Naive B cell (primary cell): Measurements from ENCODE around the gene TBL1X. TPM values are rescaled to one million over a fixed set of nuclear protein-coding genes. Genes with fewer than 3 reads are reported as not detected.

Experiments used
- ATAC-seq, 2 donors: fragments of 150-1000 bp; cut with Tn5 transposase; 2 replicates each; pipeline ENCODE4 v1.10.0; 2021; ENCODE audit warnings: low read depth in 2 of 2, mild to moderate bottlenecking in 2 of 2, moderate library complexity in 2 of 2
- DNase-seq: peaks from one replicate; pipeline ENCODE4 v3.0.0; 2022
- H3K27ac Mint-ChIP-seq, 6 donors: one replicate each; pipeline ENCODE4 v1.8.0; 2020 to 2022; ENCODE audit warnings: mild to moderate bottlenecking in 6 of 6, mixed read lengths in 6 of 6, moderate library complexity in 5 of 6, inconsistent platforms in 2 of 6
- H3K27me3 Mint-ChIP-seq, 3 donors: one replicate each; pipeline ENCODE4 v1.8.0; 2021 to 2022; ENCODE audit warnings: mixed read lengths in 3 of 3, mild to moderate bottlenecking in 1 of 3
- H3K36me3 Mint-ChIP-seq, 2 donors: one replicate each; pipeline ENCODE4 v1.8.0; 2020 to 2022; ENCODE audit warnings: mixed read lengths in 2 of 2, inconsistent platforms in 1 of 2, mild to moderate bottlenecking in 1 of 2
- H3K4me1 Mint-ChIP-seq, 3 donors: one replicate each; pipeline ENCODE4 v1.8.0; 2020 to 2022; ENCODE audit warnings: mixed read lengths in 3 of 3, inconsistent platforms in 1 of 3, mild to moderate bottlenecking in 1 of 3, moderate library complexity in 1 of 3
- H3K4me3 Mint-ChIP-seq, 8 donors: one replicate each; pipeline ENCODE4 v1.8.0; 2020 to 2022; ENCODE audit warnings: mild to moderate bottlenecking in 8 of 8, mixed read lengths in 8 of 8, moderate library complexity in 8 of 8, inconsistent platforms in 2 of 8
- H3K9me3 Mint-ChIP-seq, 7 donors: one replicate each; pipeline ENCODE4 v1.8.0; 2020 to 2022; ENCODE audit warnings: mixed read lengths in 7 of 7, mild to moderate bottlenecking in 5 of 7, inconsistent platforms in 2 of 7, moderate library complexity in 1 of 7
- polyA plus RNA-seq, 6 donors: library from polyadenylated mRNA; unstranded; fragments of 300-500 nt; fragmentation: Illumina TruSeq; gene quantifications; one replicate each; pipeline ENCODE4 v1.2.3, GENCODE V29; 2021; ENCODE audit warnings: low read depth in 6 of 6

Gene TBL1X
- polyA plus RNA-seq, 6 donors from 2014 or later = 14.0 to 26.8 (median 18.8) TPM

DNA sequence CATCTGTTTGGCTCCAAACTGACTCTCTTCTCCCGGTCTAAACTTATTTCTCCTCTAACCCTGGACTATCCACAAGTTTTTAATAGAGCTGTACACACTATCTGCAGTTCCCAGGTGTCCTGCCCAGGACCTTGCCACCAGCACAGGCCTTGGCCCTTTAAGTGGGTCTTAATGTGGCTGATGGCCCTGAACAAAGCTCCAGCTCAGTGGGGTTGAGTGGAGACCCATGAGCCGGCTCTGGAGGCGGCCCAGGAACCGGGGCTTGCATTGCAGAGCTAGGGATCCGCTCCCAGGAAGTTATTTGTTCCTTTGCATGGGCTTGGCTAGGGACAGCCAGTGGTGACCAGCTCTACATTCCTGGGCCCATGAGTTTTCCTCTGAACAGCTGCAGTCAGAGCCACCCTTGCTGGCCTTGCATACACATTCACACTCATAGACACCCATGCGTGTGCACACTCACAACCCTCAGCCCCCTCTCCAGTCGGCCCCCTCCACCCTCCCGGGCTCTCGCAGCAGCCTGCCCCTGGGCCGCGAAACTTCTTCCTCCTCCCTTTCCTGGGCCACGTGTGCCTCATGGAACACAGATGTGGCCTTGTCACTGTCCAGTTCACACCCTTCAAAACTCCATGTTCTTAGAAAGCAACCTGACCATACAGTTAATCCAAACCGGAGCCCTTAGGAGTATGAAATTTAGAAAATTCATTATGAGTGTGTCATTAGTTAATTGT lies 242.6 kb downstream of the TBL1X start:
- Mint-ChIP-seq H3K27me3 (no peaks in the 10 kb centered on the region), H3K4me3 (peak overlapping the region in 1 of 8 donors; percentile 54), H3K9me3 (peaks cover 0 to 13% (median 6%) of the 10 kb centered on the region in 7 donors), H3K27ac (peak overlapping the region in 3 of 6 donors; percentile 44 to 81 (median 67)), H3K4me1 (peaks cover 9 to 12% (median 12%) of the 10 kb centered on the region in 3 donors), H3K36me3 (peaks cover 14 to 16% of the 10 kb centered on the region in 2 donors)
- no peak for DNase-seq
- no peak for ATAC-seq

DNA sequence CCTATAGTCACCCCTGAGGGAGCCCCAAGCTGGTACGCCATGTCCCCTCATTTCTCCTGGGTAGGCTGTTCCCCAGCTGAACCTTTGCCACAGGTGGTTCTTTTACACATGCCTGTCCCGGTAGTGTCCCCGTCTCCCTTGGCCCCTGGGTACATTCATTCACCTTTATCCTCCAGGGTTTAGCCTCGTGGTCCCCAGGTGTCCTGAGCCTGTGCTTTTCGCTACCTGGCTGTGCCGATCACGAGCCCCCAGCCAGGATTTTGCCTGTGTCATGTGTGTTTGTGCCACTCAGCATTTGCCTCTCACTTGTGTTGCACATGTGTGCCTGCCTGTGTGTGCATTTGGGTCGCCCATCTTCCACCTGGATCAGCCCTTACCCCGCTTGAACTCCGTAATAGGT lies 243.2 kb downstream of the TBL1X start:
- DNase-seq = no peak
- Mint-ChIP-seq H3K4me1 (peaks cover 9 to 12% (median 12%) of the 10 kb centered on the region in 3 donors), H3K4me3 (no peak overlapping the region)

DNA sequence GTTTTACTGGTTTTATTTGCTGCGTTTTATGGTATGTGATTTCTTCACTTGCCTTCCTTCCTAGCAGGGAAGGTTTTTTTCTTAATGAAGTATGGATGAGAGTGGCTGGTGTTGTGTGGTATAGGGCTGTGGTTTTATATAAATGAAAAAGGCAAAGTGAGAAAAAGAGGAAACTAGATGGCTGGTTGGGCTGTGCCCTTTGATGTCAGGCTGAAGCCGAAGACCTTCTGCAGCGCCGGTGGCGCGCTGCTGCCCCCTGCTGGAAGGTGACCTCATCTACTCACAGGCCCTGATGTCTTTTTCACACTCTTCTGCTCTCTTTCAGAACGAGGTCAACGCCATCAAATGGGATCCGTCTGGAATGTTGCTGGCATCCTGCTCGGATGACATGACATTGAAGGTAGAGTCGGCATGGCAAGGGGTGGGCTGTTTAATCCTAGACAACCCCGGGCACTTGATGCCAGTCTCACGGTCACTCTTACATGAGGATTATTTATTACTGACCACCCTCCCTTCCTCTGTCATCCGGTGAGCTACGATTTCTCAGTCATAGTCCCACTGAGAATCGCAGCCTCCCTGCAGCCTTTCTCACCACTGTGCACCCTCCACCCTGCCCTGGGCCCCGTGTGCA lies 244.2 kb downstream of the TBL1X start:
- Mint-ChIP-seq H3K36me3 (peaks cover 12 to 16% of the 10 kb centered on the region in 2 donors), H3K4me1 (peaks cover 9 to 12% (median 12%) of the 10 kb centered on the region in 3 donors), H3K4me3 (peak overlapping the region in 1 of 8 donors; percentile 25), H3K9me3 (peaks cover 0 to 13% (median 4%) of the 10 kb centered on the region in 7 donors), H3K27me3 (no peaks in the 10 kb centered on the region), H3K27ac (peak overlapping the region in 1 of 6 donors; percentile 0)
- ATAC-seq (peak; percentile 84 to 94), DNase-seq (peak; percentile 74)

More for the DNA sequence above, 243.2 kb downstream of the TBL1X start:
- Mint-ChIP-seq H3K9me3 (peaks cover 0 to 13% (median 6%) of the 10 kb centered on the region in 7 donors), H3K27me3 (no peaks in the 10 kb centered on the region), H3K27ac (no peak overlapping the region), H3K36me3 (peaks cover 14 to 16% of the 10 kb centered on the region in 2 donors)
- no peak for ATAC-seq

DNA sequence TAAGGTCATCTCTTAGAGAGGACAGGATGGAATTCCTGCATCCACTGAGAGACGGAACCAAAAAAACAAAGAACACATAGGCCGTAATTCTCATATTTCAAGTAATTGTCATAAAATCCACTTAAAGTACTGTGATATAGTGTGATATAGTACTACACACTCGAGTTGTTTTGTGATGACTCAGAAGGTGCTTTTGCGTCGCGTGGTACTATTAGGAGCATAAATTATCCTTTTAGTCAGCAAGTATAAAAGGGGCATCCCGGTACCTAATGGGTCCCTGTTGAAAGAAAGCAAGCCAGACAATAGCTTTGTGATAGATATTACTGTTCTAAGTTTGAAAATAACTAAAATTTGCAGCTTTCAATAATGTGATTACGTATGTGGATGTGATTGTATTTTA lies 245.5 kb downstream of the TBL1X start:
- Mint-ChIP-seq H3K4me1 (peaks cover 9 to 12% (median 12%) of the 10 kb centered on the region in 3 donors), H3K9me3 (peaks cover 0 to 2% (median under 1%) of the 10 kb centered on the region in 7 donors), H3K27ac (no peak overlapping the region), H3K4me3 (no peak overlapping the region), H3K27me3 (no peaks in the 10 kb centered on the region), H3K36me3 (peaks cover 6 to 21% of the 10 kb centered on the region in 2 donors)
- DNase-seq (no peak), ATAC-seq (no peak)

DNA sequence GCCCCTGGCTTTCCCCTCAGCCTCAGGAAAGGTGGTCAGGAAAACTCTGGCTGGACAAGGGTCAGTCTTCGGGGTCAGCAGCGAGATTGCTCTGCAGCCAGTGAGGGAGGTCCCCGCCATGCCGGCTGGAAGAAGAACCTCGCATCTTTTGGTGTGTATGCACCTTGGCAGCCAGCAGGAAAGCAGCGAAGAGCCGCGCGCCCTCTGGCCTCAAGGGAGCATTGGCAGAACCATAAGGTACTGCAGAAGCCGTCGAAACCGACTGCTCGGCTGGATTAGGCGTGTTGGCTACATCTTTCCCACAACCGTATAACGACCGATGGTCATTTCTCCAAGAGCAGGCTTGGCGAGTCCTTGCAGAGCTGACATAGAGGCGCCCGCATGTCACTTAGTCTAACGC lies 252.5 kb downstream of the TBL1X start:
- DNase-seq (no peak), ATAC-seq (no peak)
- Mint-ChIP-seq H3K36me3 (peaks cover 41 to 65% of the 10 kb centered on the region in 2 donors), H3K27ac (no peak overlapping the region), H3K27me3 (no peaks in the 10 kb centered on the region), H3K4me1 (no peaks in the 10 kb centered on the region), H3K9me3 (peaks cover 4 to 17% (median 14%) of the 10 kb centered on the region in 7 donors), H3K4me3 (no peak overlapping the region)

DNA sequence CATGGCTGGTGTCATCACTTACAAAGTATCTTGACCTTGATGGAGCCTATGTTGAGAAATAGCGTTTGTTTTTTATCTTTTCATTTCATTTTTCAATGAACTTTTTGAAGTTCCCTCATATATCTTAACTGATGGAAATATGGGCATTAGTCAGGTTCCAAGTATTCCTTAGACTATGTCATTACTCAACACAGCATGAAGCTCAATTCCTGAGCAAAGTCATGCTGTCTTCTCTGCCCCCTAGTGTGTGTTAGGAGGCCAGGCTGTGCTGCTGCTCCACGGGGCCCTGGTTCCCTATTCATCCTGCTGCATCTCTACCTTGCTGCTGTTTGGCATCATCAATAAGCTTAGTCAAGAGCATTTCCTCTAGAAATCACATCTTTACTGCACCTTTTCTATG lies 259.9 kb downstream of the TBL1X start:
- ATAC-seq = no peak
- Mint-ChIP-seq H3K27ac (no peak overlapping the region), H3K9me3 (peaks cover 16 to 62% (median 44%) of the 10 kb centered on the region in 7 donors), H3K4me3 (peak overlapping the region in 1 of 8 donors; percentile 27), H3K36me3 (peaks cover 39 to 41% of the 10 kb centered on the region in 2 donors), H3K4me1 (peaks cover 5 to 8% (median 6%) of the 10 kb centered on the region in 3 donors), H3K27me3 (peaks cover 0 to 5% (median 0%) of the 10 kb centered on the region in 3 donors)
- DNase-seq = no peak

DNA sequence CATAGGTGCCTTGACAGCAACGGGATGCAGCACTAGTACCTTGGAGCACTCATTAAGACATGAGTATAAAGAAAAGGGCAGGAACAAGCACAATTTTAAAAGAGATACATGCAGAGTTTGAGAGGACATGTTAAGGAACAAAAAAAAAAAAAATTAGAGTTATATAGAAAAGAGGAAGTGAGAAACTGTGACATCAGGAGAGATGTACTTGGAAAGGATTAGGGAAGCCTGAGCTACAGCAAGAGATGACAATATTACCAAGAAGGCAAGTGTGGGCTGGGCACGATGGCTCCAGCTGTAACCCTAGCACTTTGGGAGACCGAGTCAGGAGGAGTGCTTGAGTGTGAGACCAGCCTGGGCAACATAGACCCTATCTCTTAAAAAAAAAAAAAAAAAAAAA lies 263.4 kb downstream of the TBL1X start:
- DNase-seq = no peak
- H3K9me3 Mint-ChIP-seq = peaks cover 5 to 42% (median 30%) of the 10 kb centered on the region in 7 donors
- H3K4me3 Mint-ChIP-seq = no peak overlapping the region
- H3K4me1 Mint-ChIP-seq = peaks cover 5 to 8% (median 6%) of the 10 kb centered on the region in 3 donors
- H3K27me3 Mint-ChIP-seq = peaks cover 0 to 5% (median 0%) of the 10 kb centered on the region in 3 donors
- no peak overlapping the region for H3K27ac Mint-ChIP-seq
- peaks cover 16% of the 10 kb centered on the region in 2 donors for H3K36me3 Mint-ChIP-seq
- peak in 1 of 2 donors; percentile 44 for ATAC-seq

DNA sequence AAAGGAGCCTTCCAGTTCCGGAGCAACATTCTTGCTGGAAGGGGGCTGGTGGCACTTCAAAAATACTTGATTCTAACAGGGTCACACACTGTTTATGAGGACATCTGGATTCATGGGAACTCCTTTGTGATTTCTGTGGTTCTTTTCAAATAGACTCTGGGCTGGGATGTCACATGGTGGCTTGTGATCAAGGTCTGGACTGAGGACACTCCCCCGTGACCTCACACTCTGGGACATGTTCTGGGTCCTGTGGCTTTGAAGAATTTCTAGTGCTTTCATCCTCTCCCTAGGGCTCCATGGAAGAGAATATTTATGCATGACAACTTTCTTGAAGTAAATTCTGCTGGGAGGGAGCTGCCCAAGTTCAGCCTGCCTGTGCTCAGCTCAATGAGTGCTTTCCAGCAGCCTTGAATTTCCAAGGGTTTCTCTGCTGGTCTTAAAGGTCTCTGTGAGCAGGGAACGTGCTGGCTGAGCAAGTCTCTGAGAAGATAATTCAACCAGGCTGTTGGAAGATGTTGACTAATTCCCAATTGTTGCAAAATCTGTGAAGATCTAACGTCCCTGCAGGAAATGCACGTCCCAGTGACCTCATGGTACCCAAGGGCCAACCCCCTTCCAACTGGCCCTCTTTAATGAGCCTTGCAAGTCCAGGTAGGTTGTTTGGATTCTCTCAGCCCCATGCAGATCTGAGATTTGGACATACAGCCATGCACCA lies 264.5 kb downstream of the TBL1X start:
- ATAC-seq (no peak), DNase-seq (no peak)
- H3K9me3 Mint-ChIP-seq = peaks cover 5 to 35% (median 28%) of the 10 kb centered on the region in 7 donors
- H3K27me3 Mint-ChIP-seq = peaks cover 0 to 5% (median 0%) of the 10 kb centered on the region in 3 donors
- H3K36me3 Mint-ChIP-seq = peaks cover 14 to 16% of the 10 kb centered on the region in 2 donors
- H3K4me1 Mint-ChIP-seq = peaks cover 5 to 8% (median 6%) of the 10 kb centered on the region in 3 donors
- H3K27ac Mint-ChIP-seq = peak overlapping the region in 1 of 6 donors; percentile 62
- H3K4me3 Mint-ChIP-seq = no peak overlapping the region

DNA sequence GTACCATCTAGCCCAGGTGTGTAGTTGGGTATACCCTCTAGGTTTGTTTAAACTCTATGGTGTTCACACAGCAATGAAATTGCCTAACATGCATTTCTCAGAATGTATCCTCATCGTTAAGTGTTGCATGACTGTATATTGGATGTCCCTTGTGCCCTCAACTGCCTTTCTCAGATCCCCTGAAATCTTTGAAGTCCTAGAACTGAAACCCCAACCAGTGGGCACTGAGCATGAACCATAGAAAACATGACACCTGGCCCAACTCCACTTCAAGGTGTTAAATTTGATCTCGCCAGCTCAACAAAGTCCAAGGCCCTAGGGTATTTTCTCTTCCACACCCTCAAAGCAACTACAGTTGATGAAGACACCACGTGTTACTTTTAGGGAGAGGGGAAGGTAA lies 265.2 kb downstream of the TBL1X start:
- peaks cover 5 to 8% (median 6%) of the 10 kb centered on the region in 3 donors for H3K4me1 Mint-ChIP-seq
- no peak overlapping the region for H3K4me3 Mint-ChIP-seq
- ATAC-seq (no peak), DNase-seq (no peak)
- peaks cover 0 to 6% (median 2%) of the 10 kb centered on the region in 3 donors for H3K27me3 Mint-ChIP-seq
- no peak overlapping the region for H3K27ac Mint-ChIP-seq
- peaks cover 14 to 16% of the 10 kb centered on the region in 2 donors for H3K36me3 Mint-ChIP-seq
- peaks cover 5 to 30% (median 25%) of the 10 kb centered on the region in 7 donors for H3K9me3 Mint-ChIP-seq

DNA sequence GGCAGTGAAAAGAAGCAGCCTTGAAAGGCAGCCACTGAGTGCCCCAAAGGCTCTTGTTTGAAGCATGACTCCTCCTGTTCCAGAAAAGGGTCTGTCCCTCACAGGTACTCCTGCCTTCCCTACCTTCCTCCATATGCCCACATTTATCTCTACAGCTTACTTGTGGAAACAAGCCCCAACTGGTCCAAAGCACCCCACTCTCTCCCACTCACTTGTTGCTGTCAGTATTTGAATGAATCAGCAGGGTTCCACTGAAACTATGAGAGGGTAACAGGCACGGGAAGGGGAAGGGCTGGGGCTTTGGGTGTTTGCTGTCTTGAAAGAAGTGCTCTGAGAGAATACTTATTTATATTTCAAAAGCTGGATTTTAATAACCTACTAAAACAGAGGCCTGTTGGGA lies 265.9 kb downstream of the TBL1X start:
- Mint-ChIP-seq H3K27me3 (peaks cover 0 to 10% (median 6%) of the 10 kb centered on the region in 3 donors), H3K27ac (no peak overlapping the region), H3K4me3 (no peak overlapping the region), H3K36me3 (peaks cover 14 to 16% of the 10 kb centered on the region in 2 donors), H3K4me1 (peaks cover 5 to 8% (median 6%) of the 10 kb centered on the region in 3 donors), H3K9me3 (peaks cover 5 to 30% (median 25%) of the 10 kb centered on the region in 7 donors)
- ATAC-seq (no peak), DNase-seq (no peak)

DNA sequence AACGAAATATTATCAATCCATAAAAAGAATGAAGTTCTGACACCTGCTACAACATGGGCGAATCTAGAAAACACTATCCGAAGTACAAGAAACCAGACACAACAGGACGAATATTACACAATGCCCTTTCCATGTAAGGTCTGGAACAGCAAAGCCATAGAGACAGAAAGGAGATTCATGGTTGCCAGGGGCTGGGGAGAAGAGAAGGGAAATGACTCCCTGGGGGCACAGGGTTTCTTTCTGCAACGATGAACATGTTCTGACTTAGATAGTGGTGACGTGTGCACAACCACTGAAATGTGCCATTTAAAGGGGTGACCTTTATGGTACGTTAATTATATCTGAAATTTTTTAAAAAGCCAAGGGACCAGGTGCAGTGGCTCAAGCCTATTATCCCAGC lies 272.5 kb downstream of the TBL1X start:
- Mint-ChIP-seq H3K9me3 (peaks cover 0 to 4% (median 0%) of the 10 kb centered on the region in 7 donors), H3K4me3 (no peak overlapping the region), H3K27ac (no peak overlapping the region), H3K27me3 (peaks cover 0 to 16% (median 5%) of the 10 kb centered on the region in 3 donors), H3K36me3 (no peaks in the 10 kb centered on the region), H3K4me1 (no peaks in the 10 kb centered on the region)
- no peak for DNase-seq
- no peak for ATAC-seq

DNA sequence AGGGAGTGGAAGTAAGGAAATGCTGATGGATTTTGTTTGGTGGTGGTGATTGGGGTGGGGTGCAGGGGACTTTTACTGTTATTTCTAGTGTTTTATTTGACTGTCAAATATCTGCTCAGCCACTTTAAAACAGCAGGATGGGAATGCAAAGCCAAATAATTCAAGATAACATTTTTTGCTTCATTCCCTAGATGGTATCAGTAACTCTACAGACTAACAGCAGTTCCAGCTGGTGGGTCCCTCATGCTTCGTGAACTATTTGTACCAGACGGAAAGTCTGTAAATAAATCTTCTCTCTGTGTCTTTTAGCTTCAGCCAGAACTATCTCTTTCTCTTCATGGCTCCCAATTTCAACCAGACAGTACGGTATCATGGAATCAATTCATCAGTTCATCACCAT lies 273.3 kb downstream of the TBL1X start:
- DNase-seq (no peak), ATAC-seq (no peak)
- Mint-ChIP-seq H3K4me1 (no peaks in the 10 kb centered on the region), H3K27ac (no peak overlapping the region), H3K36me3 (no peaks in the 10 kb centered on the region), H3K4me3 (no peak overlapping the region), H3K27me3 (peaks cover 0 to 16% (median 5%) of the 10 kb centered on the region in 3 donors), H3K9me3 (peaks cover 0 to 8% (median 0%) of the 10 kb centered on the region in 7 donors)

DNA sequence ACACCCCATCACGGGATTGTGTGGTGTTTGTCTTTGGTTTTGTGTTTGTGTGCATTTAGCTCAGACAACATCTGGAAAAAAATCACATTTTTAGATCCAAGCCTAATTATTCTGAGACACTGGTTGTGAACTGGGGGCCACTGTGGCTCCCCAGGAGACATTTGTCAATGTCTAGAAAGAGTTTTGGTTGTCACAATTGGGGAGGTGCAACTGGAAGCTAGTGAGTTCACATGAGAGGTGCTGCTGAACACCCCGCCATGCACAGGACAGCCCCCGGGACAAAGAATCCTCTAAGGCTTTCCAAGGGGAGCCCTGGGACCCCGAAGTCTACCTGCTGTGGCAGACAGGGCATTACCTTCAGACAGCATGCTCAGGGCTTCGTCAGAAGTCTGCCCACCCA lies 274.3 kb downstream of the TBL1X start:
- Mint-ChIP-seq H3K4me1 (no peaks in the 10 kb centered on the region), H3K27me3 (peaks cover 0 to 21% (median 5%) of the 10 kb centered on the region in 3 donors), H3K27ac (no peak overlapping the region), H3K36me3 (no peaks in the 10 kb centered on the region), H3K9me3 (peaks cover 0 to 10% (median 0%) of the 10 kb centered on the region in 7 donors), H3K4me3 (no peak overlapping the region)
- DNase-seq (no peak), ATAC-seq (no peak)
